A673 (cell line): ENCODE results near the gene PSMG4.

Experiments used
- EZH2 ChIP-seq: fragments of 200-600 bp; sonication (generic); IDR thresholded peaks from 2 replicates; pipeline ENCODE4 v1.6.1; 2017; ENCODE audit warnings: borderline replicate concordance, low read depth, mild to moderate bottlenecking, mixed read lengths, antibody characterized with exemption, low read length; ENCODE audit not compliant: poor library complexity, severe bottlenecking
- TF ChIP-seq, protein P1 (sequence below): fragments of 300-800, 200-600 bp; sonication (generic); conservative IDR thresholded peaks from 2 replicates; pipeline ENCODE4 v1.5.1; 2017; ENCODE audit warnings: low read depth, mild to moderate bottlenecking, antibody characterized with exemption, low read length, moderate library complexity, mixed read lengths

DNA sequence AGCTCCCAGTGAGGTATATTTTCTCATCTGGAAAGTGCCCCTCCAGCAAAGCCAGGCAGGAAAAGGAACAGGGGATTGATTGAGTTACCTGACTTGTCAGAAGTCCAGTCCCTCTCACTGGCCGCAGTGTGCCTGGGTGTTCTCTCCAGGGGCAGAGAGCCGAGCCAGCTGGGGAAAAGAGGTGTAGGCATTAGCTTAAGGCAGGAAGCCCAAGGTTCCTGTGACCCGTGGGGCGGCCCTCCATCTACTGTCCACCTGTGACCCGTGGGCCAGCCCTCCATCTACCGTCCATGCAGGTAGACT is 2.7 kb downstream of the PSMG4 start:
- TF ChIP-seq, protein P1, sequence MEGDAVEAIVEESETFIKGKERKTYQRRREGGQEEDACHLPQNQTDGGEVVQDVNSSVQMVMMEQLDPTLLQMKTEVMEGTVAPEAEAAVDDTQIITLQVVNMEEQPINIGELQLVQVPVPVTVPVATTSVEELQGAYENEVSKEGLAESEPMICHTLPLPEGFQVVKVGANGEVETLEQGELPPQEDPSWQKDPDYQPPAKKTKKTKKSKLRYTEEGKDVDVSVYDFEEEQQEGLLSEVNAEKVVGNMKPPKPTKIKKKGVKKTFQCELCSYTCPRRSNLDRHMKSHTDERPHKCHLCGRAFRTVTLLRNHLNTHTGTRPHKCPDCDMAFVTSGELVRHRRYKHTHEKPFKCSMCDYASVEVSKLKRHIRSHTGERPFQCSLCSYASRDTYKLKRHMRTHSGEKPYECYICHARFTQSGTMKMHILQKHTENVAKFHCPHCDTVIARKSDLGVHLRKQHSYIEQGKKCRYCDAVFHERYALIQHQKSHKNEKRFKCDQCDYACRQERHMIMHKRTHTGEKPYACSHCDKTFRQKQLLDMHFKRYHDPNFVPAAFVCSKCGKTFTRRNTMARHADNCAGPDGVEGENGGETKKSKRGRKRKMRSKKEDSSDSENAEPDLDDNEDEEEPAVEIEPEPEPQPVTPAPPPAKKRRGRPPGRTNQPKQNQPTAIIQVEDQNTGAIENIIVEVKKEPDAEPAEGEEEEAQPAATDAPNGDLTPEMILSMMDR: no peak
- no peak for TF ChIP-seq EZH2
